Stimulated activated CD4-positive, alpha-beta T cell treated with anti-CD3 and anti-CD28 coated beads, Interleukin-12 subunit alpha, Interleukin-12 subunit beta, amount 100 ng/mL, for 4 hours (primary cell): ENCODE results near the gene IFNA16.
"Not testable (repeated sequence)": the region's sequence is repeated elsewhere in the genome, so short reads cannot be mapped to it uniquely, and the experiment has no call there.

Source experiments
- DNase-seq: peaks from one replicate; pipeline ENCODE4 v3.0.0-alpha.2; 2020

The IFNA16 gene

DNA sequence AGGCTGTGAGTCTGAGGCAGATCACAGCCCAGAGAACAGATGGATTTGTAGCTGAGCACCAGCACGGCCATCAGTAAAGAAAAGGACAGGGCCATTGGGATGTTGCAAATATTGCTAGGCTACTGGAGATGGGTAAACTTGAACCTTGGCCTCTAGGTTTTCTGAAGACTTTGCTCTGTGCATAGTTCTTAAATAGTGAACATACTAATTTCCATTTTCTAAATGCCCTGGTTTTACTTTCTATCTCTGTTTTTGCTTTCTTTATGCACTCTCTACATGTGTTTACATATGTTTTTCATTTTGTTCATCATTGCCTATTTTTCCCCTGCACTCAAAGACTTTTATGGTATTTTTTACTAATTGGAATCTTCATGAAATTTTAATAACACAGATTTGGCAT is at the start of gene IFNA16:
Gene IFNA16, minus strand, starts transcription at position 101 of the 400 bp plus-strand sequence. Its CDS starts 6 bp downstream, at position 95.
- not testable (repeated sequence) for DNase-seq

DNA sequence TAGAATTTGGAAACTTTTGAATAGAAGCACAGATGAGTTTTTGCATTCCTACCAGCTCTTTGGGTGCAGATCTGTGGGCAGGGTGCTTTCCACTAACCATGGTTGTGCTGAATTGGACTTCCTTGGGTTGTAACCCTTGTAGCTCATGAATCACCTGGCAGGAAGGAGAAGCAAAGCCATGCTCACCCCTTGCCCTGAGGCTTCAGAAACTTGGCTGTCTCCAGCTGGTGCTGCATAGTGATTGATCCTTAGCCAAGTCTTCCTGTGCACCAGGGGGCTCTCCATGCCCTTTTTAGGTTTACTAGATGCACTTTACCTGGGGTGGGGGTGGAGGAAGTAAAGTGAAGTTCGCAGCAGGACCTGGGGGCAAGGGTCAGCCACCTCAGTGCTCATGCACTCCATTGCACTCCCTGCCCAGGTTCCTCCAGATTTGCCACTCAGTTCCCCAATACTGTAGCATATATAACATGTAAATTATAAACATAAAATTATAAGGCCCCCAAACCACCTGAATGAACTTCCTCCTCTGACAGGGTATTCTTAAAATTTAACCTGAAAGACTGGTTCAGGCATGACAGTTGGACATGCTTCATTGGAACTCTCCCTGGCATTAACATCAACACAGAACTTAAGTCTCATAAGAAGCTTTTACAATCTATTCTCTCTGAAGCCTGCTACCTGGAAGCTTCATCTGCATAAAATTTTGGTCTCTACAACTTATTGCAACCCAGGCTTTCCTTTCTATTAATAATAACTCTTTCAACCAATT is 48.5 kb upstream of the IFNA16 start:
- DNase-seq = no peak

DNA sequence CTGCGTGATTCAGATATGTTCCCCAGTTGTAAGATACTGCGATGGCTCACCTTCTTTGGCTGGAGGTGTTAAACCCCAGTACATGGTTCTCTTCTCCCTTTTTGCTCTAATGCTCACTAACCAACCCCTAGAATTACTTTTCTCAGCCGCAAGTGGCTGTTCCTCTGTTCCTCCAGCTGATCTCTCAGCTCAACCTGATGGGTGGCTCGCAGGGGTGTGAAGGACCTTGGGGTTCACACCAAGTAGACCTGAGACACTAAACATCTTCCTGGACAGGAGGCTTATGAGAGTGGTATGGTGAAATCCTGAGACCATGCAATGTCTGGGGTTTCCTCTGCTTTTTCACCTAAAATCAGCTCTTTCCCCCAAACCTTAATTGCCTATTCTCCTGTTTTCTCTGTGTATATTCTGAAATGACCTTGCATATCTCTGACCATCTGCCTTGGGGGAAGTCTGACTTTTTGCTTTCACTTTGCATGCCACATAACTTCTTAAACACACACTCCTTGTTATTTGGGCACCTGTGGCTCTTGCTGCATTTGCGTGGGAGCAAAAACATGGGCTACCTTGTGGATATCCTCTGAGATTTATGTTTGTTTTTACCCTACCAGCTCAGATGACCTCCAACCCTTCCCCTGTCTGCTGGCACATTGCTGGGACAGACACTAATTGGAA is 38.6 kb upstream of the IFNA16 start:
- DNase-seq = no peak

DNA sequence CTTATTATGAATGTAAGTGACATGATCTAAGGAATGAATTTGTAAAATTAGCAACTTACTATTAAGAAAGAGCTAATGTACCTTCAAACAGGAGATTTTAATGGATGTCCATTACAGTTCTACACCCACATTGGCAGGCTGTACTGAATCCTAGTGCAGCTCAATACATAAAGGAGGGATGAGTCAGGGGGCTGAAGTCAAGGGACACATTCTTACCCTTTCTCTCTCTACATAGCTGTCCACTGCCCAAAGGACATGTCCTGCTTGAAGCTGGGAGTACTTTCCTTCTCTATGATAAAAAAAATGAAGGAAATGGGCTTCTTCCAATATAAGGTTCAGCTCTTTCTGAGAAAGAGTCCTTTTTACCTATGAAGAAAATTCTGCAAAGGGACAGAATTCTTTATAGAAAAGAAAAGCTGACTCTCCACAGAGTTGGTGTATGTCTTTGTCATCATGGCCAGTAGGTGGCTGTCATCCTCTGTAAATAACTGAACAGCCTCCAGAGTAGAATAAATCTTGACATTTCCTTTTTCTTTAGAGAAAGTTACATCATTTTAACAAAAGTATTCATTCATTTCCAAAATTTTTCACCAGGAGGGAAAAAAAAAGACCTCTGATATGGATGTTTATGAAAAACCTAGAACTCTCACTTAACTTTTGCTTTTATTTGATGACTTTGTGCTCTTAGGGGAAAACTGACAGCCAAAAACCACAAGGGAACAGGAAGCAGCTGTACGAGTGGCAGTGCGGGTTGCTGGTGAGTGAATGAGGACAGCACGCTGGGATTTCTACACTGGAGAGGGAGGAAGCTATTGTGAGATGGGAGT is 35.8 kb upstream of the IFNA16 start:
- DNase-seq = no peak

DNA sequence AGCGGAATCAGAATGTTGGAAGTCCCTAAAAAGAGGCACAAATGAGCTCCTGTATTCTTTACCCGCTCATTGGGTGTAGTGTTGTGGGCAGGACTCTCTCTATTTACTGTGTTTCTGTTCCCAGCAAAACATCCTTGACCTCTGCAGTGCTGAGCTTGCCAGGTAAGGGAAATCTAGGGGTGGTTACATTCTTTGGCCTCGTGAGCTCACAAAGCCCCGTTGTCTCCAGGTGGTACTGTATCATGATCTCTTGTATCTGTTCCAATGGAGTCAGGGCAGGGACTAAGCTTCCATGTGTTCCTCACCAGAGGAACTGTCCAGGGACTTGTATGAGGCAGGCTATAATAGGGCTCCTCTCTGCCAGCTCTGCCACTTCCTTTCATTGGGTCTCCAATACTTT is 34.5 kb upstream of the IFNA16 start:
- DNase-seq = no peak

DNA sequence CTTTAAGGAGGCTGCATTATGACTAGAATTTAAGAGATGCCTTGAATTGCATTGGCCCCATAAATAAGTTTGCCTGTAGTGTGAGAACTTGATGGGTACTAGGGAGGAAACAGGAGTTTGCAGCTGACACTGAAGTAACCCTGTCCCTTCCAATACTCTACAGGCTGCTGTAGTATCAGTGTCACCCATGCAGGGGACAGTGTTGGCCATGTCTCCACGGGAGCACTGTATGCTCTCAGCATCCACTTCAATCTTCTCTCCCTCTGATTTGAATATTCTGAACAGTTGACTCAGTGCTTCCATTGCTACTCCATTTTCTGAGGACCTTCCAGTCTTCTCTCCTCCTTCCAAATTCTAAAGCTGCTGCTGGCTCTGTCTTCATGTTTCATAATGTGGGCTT is 34.1 kb upstream of the IFNA16 start:
- no peak for DNase-seq

DNA sequence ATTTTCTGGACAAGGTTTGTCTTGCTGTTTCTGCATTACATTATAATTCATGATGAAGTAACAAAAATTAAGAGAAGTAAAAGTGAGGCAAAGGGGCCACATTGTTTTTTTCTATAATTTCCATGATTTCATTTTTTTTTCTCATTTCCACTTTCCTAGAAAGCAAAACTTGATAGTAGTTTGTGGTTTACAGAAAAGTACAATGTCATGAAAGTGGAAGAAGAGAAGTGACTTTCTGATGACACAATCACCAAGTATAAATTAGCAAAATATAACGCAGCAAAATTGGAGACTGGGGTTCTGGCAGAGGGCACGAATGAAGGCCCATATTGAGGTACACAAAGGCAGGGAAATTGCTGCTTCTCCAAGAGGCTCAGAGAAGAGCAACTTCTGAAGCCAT is 27.7 kb upstream of the IFNA16 start:
- DNase-seq = no peak

DNA sequence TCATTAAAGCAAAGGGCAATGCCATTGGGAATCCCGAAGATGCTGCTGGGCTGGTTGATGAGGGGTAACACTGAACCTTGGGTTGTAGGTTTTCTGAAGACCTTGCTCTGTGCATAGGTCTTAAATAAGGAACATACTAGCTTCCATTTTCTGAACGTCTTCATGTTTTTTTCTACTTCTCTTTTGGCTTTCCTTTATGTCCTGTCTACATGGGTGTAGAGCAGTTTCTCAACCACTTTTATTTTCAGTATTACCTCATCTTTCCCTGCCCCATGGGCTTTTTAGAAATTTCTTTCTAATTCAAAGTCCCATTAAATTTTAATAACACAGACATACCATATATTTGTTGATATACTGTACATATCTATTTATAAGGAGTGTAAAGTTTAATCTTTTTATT is 22.8 kb upstream of the IFNA16 start, which contains the start of gene IFNA14:
Gene IFNA14, minus strand, starts transcription at position 95 of the 400 bp plus-strand sequence. Its CDS starts 70 bp downstream, at position 25.
- no peak for DNase-seq

DNA sequence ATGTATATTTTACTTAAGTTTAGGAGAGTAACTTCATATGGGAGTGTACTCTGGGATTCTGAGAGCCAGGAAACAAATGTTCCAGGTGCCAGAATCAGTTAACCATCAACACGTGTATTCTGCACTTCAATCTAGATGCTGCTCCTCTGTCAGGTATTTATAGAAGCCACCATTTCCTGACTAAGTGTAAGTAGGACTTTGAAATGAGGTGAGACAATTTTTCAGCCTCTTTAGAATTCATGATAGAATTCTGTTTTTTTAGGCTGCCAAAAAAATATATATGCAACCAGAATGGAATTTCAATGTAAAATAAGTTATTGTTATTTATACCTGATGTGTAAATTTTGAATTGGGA is 19.2 kb upstream of the IFNA16 start:
- not testable (repeated sequence) for DNase-seq

DNA sequence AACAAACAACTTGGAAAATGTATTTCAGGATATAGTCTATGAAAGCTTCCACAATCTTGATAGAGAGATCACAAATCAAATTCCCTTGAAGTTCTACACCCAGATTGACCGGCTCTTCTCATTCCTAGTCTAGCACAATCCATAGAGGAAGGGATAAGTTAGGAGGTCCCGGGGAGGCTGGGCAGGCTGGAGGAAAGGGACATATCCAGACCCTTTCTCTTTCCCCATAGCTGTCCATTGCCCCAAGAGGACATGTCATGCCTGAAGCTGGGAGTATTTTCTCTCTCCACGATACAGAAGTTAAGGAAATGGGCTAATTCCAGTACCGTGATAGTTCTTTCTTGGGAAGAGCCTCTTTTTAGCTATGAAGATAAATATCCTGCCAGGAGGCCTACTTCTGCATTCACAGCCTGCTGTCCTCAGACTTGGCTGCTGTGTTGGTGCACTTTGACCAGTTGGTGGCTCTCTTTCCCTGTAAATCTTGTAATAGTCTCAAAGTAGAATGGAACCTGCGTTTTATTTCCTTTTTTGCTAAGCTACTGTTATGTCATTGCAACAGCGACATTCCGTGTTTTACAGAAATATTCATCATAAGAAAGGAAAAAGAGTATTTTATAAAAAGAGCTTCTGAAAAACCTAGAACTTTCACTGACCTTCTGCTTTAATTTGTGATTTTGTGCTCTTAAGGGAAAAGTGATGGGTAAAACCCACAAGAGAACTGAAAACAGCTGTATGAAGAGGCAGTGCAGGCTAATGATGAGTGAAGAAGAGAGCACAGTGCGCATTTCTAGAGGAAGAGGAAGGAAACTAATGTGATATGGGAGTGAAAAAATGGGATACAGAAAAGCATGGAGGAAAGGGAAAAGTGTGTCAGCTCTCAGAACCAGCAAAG is 18.6 kb upstream of the IFNA16 start:
- peak; percentile 7 for DNase-seq

DNA sequence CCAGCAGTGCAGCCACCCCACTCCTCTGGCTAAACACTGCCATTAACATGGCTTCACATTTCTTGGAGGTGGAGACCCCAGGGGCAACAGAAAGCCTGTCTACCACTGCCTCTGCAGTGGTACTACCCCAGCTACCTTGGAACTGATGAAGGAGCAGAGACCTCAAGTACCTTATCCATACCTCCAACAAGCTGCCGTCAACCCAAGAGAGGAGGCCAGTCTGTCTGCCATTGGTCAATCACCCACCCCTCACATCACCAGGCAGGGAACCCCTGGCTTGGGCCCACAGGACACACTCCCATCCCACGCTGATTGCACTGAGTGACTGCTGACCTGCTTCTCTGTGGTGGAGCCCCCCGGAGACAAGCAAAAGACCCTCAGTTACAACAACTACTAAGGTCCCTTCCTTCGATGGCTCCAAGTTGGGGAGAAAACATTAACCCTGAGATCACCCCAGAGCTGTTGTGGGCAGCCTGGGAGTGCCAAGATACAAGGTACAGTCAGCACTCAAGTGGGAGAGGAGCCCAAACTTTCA is 17.1 kb upstream of the IFNA16 start:
- no peak for DNase-seq

DNA sequence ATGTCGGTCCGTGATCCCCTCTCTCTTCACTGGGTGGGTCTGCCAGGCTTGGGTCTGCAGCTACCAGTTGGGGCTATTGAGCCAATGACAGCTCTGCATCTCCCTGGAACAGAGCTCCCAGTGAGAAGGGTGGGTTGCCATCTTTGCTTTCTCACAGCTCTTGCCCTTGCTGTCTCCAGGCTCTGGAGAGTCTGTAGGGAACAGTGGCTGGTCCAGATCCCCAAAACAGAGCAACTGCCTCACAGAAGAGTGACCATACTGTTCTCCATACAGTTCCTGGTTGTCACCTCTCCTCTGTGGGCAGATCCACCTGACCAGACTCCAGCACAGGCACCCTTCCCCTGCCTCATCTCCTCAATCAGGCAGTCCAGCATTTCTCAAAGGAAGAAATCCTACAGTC is 16.1 kb upstream of the IFNA16 start:
- no peak for DNase-seq

DNA sequence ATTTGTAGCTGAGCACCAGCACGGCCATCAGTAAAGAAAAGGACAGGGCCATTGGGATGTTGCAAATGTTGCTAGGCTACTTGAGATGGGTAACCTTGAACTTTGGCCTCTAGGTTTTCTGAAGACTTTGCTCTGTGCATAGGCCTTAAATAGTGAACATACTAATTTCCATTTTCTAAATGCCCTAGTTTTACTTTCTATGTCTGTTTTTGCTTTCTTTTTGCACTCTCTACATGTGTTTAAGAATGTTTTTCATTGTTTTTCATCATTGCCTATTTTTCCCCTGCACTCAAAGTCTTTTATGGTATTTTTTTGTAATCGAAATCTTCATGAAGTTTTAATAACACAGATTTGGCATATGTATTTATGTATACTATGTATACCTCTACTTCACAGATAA is 11.0 kb upstream of the IFNA16 start, which contains the start of gene IFNA17:
Gene IFNA17, minus strand, starts transcription at position 101 of the 400 bp plus-strand sequence. Its CDS starts 49 bp downstream, at position 52.
- DNase-seq = no peak

DNA sequence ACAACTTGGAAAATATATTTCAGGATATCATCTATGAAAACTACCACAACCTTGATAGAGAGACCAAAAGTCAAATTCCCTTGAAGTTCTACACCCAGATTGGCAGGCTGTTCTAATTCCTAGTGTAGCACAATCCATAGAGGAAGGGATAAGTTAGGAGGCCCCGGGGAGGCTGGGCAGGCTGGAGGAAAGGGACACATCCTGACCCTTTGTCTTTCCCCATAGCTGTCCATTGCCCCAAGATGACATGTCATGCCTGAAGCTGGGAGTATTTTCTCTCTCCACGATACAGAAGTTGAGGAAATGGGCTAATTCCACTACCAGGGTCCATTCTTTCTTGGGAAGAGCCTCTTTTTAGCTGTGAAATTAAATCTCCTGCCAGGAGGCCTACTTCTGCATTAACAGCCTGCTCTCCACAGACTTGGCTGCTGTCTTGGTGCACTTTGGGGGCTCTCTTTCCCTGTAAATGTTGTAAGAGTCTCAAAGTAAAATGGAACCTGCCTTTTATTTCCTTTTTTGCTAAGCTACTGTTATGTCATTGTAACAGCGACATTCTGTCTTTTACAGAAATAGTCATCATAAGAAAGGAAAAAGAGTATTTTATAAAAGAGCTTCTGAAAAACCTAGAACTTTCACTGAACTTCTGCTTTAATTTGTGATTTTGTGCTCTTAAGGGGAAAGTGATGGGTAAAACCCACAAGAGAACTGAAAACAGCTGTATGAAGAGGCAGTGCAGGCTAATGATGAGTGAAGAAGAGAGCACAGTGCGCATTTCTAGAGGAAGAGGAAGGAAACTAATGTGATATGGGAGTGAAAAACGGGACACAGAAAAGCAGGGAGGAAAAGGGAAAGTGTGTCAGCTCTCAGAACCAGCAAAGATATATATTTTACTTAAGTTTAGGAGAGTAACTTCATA is 3.4 kb downstream of the IFNA16 start:
- DNase-seq = not testable (repeated sequence)

DNA sequence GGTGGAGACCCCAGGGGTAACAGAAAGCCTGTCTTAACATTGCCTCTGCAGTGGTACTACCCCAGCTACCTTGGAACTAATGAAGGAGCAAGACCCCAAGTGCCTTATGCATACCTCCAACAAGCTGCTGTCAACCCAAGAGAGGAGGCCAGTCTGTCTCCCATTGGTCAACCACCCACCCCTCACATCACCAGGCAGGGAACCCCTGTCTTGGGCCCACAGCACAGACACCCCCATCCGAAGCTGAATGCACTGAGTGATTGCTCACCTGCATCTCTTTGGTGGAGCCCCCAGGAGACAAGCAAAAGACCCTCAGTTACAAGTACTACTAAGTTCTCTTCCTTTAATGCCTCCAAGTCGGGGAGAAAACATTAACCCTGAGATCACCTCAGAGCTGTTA is 5.0 kb downstream of the IFNA16 start:
- DNase-seq = not testable (repeated sequence)

DNA sequence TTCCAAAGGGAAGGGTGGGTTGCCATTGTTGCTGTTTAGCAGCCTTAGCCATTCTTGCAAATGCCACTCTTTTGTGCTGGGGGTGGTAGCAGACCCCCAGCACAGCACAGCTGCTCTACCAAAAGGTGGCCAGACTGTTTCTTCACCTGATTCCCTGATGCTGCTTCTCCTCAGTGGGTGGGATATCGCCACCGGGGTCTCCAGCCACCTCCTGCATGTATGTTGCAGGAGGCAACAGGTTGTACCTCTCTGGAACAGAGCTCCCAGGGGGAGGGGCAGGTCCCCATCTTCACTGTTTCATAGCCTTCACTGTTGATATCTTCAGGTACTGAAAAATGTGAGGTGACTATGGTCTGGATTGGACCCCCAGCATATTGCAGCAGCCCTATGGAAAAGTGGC is 6.3 kb downstream of the IFNA16 start:
- DNase-seq = not testable (repeated sequence)

DNA sequence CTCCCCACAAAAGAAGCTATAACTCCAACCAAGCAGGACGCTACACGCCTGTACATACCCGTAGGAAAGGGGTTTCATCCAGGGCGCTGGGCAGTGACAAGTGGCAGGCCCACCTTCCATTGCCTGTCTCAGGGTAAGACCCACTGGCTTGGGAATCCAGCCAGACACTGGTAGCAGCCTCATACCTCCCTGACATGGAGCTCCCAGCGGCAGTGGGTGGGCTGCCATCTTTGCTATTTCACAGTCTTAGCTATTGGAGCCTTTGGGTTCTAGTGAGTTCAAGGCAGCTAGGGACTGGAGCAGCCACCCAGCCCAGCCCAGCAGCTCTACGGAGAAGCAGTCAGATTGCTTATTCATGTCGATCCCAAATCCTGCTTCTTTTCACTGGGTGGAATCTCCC is 6.8 kb downstream of the IFNA16 start:
- DNase-seq = no peak

DNA sequence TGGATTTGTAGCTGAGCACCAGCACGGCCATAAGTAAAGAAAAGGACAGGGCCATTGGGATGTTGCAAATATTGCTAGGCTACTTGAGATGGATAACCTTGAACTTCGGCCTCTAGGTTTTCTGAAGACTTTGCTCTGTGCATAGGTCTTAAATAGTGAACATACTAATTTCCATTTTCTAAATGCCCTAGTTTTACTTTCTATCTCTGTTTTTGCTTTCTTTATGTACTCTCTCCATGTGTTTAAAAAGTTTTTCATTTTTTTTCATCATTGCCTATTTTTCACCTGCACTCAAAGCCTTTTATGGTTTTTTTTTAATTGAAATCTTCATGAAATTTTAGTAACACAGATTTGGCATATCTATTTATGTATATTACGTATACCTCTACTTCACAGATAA is 10.1 kb downstream of the IFNA16 start, which contains the start of gene IFNA10:
Gene IFNA10, minus strand, starts transcription at position 101 of the 400 bp plus-strand sequence. Its CDS starts 46 bp downstream, at position 55.
- not testable (repeated sequence) for DNase-seq

DNA sequence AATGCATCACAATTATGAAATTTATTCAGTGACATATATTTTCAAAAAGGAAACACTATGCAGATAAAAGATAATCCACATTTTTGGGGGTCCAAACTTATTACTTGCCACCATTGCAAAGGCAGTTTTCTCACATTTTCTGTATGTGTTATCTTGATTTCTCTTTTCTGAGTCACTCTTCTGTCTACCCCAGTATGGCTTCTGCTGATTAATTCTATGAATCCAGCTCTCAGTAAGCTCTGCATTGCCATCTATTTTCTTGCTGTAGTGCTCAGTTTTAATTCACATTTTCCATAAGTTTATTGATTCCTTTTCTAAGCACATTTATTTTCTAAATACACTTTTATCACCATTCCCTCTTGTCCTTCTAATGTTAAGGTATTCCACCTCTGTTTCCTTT is 11.9 kb downstream of the IFNA16 start:
- no peak for DNase-seq

DNA sequence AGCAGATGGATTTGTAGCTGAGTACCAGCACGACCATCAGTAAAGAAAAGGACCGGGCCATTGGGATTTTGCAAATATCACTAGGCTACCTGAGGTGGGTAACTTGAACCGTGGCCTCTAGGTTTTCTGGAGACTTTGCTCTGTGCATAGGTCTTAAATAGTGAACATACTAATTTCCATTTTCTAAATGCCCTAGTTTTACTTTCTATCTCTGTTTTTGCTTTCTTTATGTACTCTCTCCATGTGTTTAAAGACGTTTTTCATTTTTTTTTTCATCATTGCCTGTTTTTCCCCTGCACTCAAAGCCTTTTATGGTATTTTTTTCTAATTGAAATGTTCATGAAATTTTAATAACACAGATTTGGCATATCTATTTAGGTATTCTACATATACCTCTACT is 15.0 kb downstream of the IFNA16 start, which contains the start of gene IFNA7:
Gene IFNA7, minus strand, starts transcription at position 101 of the 400 bp plus-strand sequence. Its CDS starts 40 bp downstream, at position 61.
- not testable (repeated sequence) for DNase-seq
